HG03159 (cell line): ENCODE data around the gene PHF12.
"Not testable (repeated sequence)": the region's sequence is repeated elsewhere in the genome, so short reads cannot be mapped to it uniquely, and the experiment has no call there.

Experiments used
- ATAC-seq: cut with Tn5 transposase; IDR thresholded peaks from one replicate; pipeline ENCODE4 v1.9.1; 2021; ENCODE audit warnings: mild to moderate bottlenecking, moderate library complexity; ENCODE audit not compliant: unreplicated experiment

The PHF12 gene

GRCh38 chr17:28888832-28889231 lies 62.5 kb downstream of the PHF12 start:
- ATAC-seq = no peak

- ATAC-seq = no peak
Measured at GRCh38 chr17:28887871-28888471, 63.3 kb downstream of the PHF12 start.

- ATAC-seq = no peak
Measured at GRCh38 chr17:28885951-28886350, 65.4 kb downstream of the PHF12 start.

GRCh38 chr17:28885363-28885762 lies 66.0 kb downstream of the PHF12 start:
- no peak for ATAC-seq

GRCh38 chr17:28883967-28884702 lies 67.2 kb downstream of the PHF12 start:
- no peak for ATAC-seq

GRCh38 chr17:28882154-28882895 lies 69.0 kb downstream of the PHF12 start:
- ATAC-seq = no peak

GRCh38 chr17:28881533-28882056 lies 69.7 kb downstream of the PHF12 start:
- ATAC-seq = no peak

- ATAC-seq = no peak
Measured at GRCh38 chr17:28880572-28880945, 70.8 kb downstream of the PHF12 start.

GRCh38 chr17:28879886-28880571 lies 71.3 kb downstream of the PHF12 start:
- no peak for ATAC-seq

- no peak for ATAC-seq
Measured at GRCh38 chr17:28878981-28879380, 72.3 kb downstream of the PHF12 start.

- no peak for ATAC-seq
Measured at GRCh38 chr17:28878158-28878910, 73.0 kb downstream of the PHF12 start.

GRCh38 chr17:28877150-28877711 lies 74.1 kb downstream of the PHF12 start:
- not testable (repeated sequence) for ATAC-seq

GRCh38 chr17:28875848-28876550 lies 75.3 kb downstream of the PHF12 start:
- ATAC-seq = no peak

GRCh38 chr17:28874750-28875149 lies 76.6 kb downstream of the PHF12 start:
- no peak for ATAC-seq

GRCh38 chr17:28873839-28874238 lies 77.5 kb downstream of the PHF12 start:
- no peak for ATAC-seq

- ATAC-seq = peak; percentile 94
Measured at GRCh38 chr17:28871056-28871579, 80.2 kb downstream of the PHF12 start.

GRCh38 chr17:28867276-28867675 lies 84.0 kb downstream of the PHF12 start:
- ATAC-seq = no peak

GRCh38 chr17:28865946-28866752 lies 85.2 kb downstream of the PHF12 start:
- peak; percentile 72 for ATAC-seq
